Lung (tissue), 12 donors: ENCODE results near the gene SPG21. TPM values are rescaled to one million over a fixed set of nuclear protein-coding genes. Genes with fewer than 3 reads are reported as not detected.

ENCODE experiments used
- ATAC-seq: fragments of 200-7000 bp; cut with Tn5 transposase; one replicate; pipeline ENCODE4 v1.9.1; 2020; ENCODE audit warnings: moderate number of reproducible peaks; ENCODE audit not compliant: insufficient read depth, low FRiP score
- DNase-seq, 3 donors: peaks; one replicate each; pipeline ENCODE4 v3.0.0-alpha.2; 2013 to 2017
- H3K27ac ChIP-seq, 2 donors: one replicate each; pipeline ENCODE4 v1.5.1; 2013; ENCODE audit warnings: mild to moderate bottlenecking in 2 of 2, moderate library complexity in 2 of 2, control low read depth in 1 of 2, inconsistent platforms in 1 of 2, low read depth in 1 of 2, low read length in 1 of 2
- H3K27me3 ChIP-seq, 3 donors: one replicate each; pipeline ENCODE4 v1.5.1; 2013; ENCODE audit warnings: low read length in 2 of 3; ENCODE audit not compliant: control insufficient read depth in 3 of 3, insufficient read depth in 3 of 3
- H3K36me3 ChIP-seq, 4 donors: one replicate each; pipeline ENCODE4 v1.5.1; 2013; ENCODE audit warnings: low read length in 4 of 4, mild to moderate bottlenecking in 1 of 4, moderate library complexity in 1 of 4; ENCODE audit not compliant: control insufficient read depth in 4 of 4, insufficient read depth in 4 of 4
- H3K4me1 ChIP-seq, 5 donors: one replicate each; pipeline ENCODE4 v1.5.1; 2013; ENCODE audit warnings: low read length in 5 of 5, mild to moderate bottlenecking in 2 of 5, moderate library complexity in 1 of 5; ENCODE audit not compliant: control insufficient read depth in 5 of 5, insufficient read depth in 5 of 5
- H3K4me3 ChIP-seq: one replicate; pipeline ENCODE4 v1.5.1; 2013; ENCODE audit warnings: mild to moderate bottlenecking, control low read depth, moderate library complexity
- H3K9ac ChIP-seq, 2 donors: one replicate each; pipeline ENCODE4 v1.5.1; 2013; ENCODE audit warnings: low read length in 2 of 2, control low read depth in 1 of 2; ENCODE audit not compliant: insufficient read depth in 1 of 2
- H3K9me3 ChIP-seq, 4 donors: one replicate each; pipeline ENCODE4 v1.5.1; 2013; ENCODE audit warnings: low read length in 3 of 4, mild to moderate bottlenecking in 1 of 4, moderate library complexity in 1 of 4; ENCODE audit not compliant: control insufficient read depth in 4 of 4, insufficient read depth in 3 of 4
- CTCF ChIP-seq: IDR thresholded peaks from 2 replicates; pipeline ENCODE4 v1.5.1; 2012; ENCODE audit warnings: mild to moderate bottlenecking; ENCODE audit errors: control extremely low read depth, extremely low read depth
- WGBS, 2 donors: extraction: QIAGEN DNeasy Blood & Tissue Kit; methylation state at CpG; one replicate each; pipeline ENCODE4 v1.1.7; 2013; 5-methylcytosine and 5-hydroxymethylcytosine counted together
- polyA plus RNA-seq, 2 donors: library from polyadenylated mRNA; stranded (reverse); fragments of 200-250 nt; gene quantifications; one replicate each; pipeline ENCODE4 v1.2.1, GENCODE V29; 2013
- total RNA-seq, 2 donors: library from RNA; depleted of rRNA in 1 of 2; stranded (reverse); fragments of >200 nt in 1 of 2; gene quantifications; one replicate each; pipeline ENCODE4 v1.2.1, GENCODE V29; 2014 to 2021
- donor health status: control.
- donor health status: control.
- donor health status: Bipolar disorder and iron deficiency.
- donor health status: healthy.
- donor health status: DM: yes; HTN: yes; CAD: no.

SPG21 gene
- total and polyA plus RNA-seq, 4 donors, result 79.2 to 115 (median 93.2) TPM

DNA sequence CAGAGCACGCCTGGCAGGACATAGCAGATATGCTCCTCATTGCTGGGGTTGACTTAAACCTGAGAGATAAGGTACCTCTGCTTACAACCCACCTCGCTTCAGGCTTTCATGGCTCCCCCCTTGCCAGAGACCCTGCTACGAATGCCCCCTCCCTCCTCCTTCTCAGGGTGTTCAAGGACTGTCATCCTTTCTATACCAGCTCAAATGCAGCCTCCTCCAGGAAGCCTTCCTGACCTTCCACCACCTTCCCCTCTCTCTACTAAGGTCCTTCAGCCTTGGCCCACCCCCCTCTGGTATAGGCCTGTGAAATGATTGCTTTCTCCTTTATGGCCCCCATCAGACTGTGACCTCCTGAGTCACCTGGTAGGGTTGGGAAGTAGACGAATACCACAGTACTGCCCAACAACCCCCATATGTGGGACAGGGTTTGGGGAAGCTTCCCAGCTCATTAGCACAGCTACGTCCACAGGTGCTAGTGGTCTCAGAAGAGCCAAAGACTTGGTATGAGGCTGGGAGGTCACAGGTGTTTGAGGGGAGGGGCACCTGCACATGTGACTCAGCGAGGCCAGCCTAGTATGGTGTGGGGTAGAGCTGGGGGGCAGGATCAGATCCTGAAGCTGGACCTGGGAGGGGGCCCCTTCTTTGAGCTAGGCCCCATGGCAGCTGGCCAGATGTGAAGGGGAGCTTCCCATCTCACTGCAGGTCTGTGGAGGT, 46.0 kb downstream of the SPG21 start:
- Histone ChIP-seq H3K4me3 (no peak overlapping the region), H3K36me3 (peaks cover 0 to 3% (median 0%) of the 10 kb centered on the region in 4 donors), H3K27me3 (no peaks in the 10 kb centered on the region), H3K9ac (no peak overlapping the region), H3K4me1 (no peaks in the 10 kb centered on the region), H3K27ac (no peak overlapping the region), H3K9me3 (no peaks in the 10 kb centered on the region)
- no peak for TF ChIP-seq CTCF
- ATAC-seq, result no peak
- no peak for DNase-seq
- WGBS, 2 donors, result 90 to 94% methylated on average over 6 of the region's 6 CpGs

- no peak for ATAC-seq
- Histone ChIP-seq H3K4me1 (no peaks in the 10 kb centered on the region), H3K9ac (no peak overlapping the region), H3K27me3 (no peaks in the 10 kb centered on the region), H3K36me3 (peaks cover 0 to 3% (median 0%) of the 10 kb centered on the region in 4 donors), H3K4me3 (no peak overlapping the region), H3K27ac (no peak overlapping the region), H3K9me3 (no peaks in the 10 kb centered on the region)
- no peak for TF ChIP-seq CTCF
- 83 to 91% methylated on average over 8 of the region's 8 CpGs for WGBS, 2 donors
- no peak for DNase-seq
Observed at GRCh38 chr15:64942356-64942755, 47.4 kb downstream of the SPG21 start.

- Histone ChIP-seq H3K9me3 (no peaks in the 10 kb centered on the region), H3K36me3 (peaks cover 0 to 2% (median 0%) of the 10 kb centered on the region in 4 donors), H3K4me3 (no peak overlapping the region), H3K27me3 (no peaks in the 10 kb centered on the region), H3K27ac (no peak overlapping the region), H3K9ac (no peak overlapping the region), H3K4me1 (no peaks in the 10 kb centered on the region)
- no peak for DNase-seq
- no peak for ATAC-seq
- no peak for TF ChIP-seq CTCF
- 78 to 80% methylated on average over 3 of the region's 3 CpGs for WGBS, 2 donors
Observed at GRCh38 chr15:64938192-64938591, 51.5 kb downstream of the SPG21 start.

GRCh38 chr15:64934023-64934422, 55.7 kb downstream of the SPG21 start:
- Histone ChIP-seq H3K4me1 (peaks cover 0 to 2% (median 0%) of the 10 kb centered on the region in 5 donors), H3K27ac (no peak overlapping the region), H3K9me3 (no peaks in the 10 kb centered on the region), H3K27me3 (no peaks in the 10 kb centered on the region), H3K4me3 (no peak overlapping the region), H3K9ac (no peak overlapping the region), H3K36me3 (peaks cover 0 to 3% (median 1%) of the 10 kb centered on the region in 4 donors)
- TF ChIP-seq CTCF, result no peak
- no peak for ATAC-seq
- DNase-seq, result no peak
- WGBS, 2 donors, result 98 to 100% methylated on average over 11 of the region's 11 CpGs
